Gastrocnemius medialis (tissue), 4 donors: ENCODE results near the gene PLK5. TPM values are rescaled to one million over a fixed set of nuclear protein-coding genes. Genes with fewer than 3 reads are reported as not detected.

Experiments
- ATAC-seq, 2 donors: fragments of 150-250 bp; one replicate each; pipeline ENCODE4 v1.9.1; 2016
- DNase-seq, 2 donors: peaks; one replicate each; pipeline ENCODE4 v3.0.0-alpha.2; 2019
- H3K27ac ChIP-seq, 4 donors: fragments of 200-600 bp; sonication (generic); 1 replicate in 1 of 4; 2 replicates in 3 of 4; pipeline ENCODE4 v1.5.1; 2016 to 2018; ENCODE audit warnings: mild to moderate bottlenecking in 2 of 4, moderate library complexity in 1 of 4
- H3K27me3 ChIP-seq, 3 donors: fragments of 200-600 bp; sonication (generic) in 2 of 3; 1 replicate in 1 of 3; 2 replicates in 2 of 3; pipeline versions ENCODE4 v1.5.1 to v1.6.0; 2016 to 2019; ENCODE audit warnings: mild to moderate bottlenecking in 1 of 3, moderate library complexity in 1 of 3
- H3K36me3 ChIP-seq, 2 donors: fragments of 200-600 bp; sonication (generic) in 1 of 2; one replicate each; pipeline ENCODE4 v1.5.1; 2017 to 2018
- H3K4me1 ChIP-seq, 2 donors: fragments of 200-600 bp; sonication (generic) in 1 of 2; one replicate each; pipeline ENCODE4 v1.5.1; 2016 to 2017; ENCODE audit warnings: mild to moderate bottlenecking in 2 of 2
- H3K4me3 ChIP-seq, 4 donors: fragments of 200-600 bp; sonication (generic) in 3 of 4; 1 replicate in 1 of 4; 2 replicates in 3 of 4; pipeline ENCODE4 v1.5.1; 2016 to 2019; ENCODE audit warnings: mild to moderate bottlenecking in 2 of 4
- H3K9me3 ChIP-seq, 3 donors: fragments of 200-600 bp; sonication (generic) in 2 of 3; 1 replicate in 1 of 3; 2 replicates in 2 of 3; pipeline ENCODE4 v1.5.1; 2016 to 2019
- CTCF ChIP-seq, 5 experiments: fragments of 450-650 bp in 3 of 5; fragments of 200-600 bp in 2 of 5; sonication (generic) in 2 of 5; IDR thresholded peaks in 4 of 5; conservative IDR thresholded peaks in 1 of 5; 1 replicate in 4 of 5; 2 replicates in 1 of 5; pipeline ENCODE4 v1.5.1; 2016 to 2019; ENCODE audit warnings: antibody characterized with exemption in 5 of 5, mild to moderate bottlenecking in 3 of 5, moderate library complexity in 3 of 5
- POLR2A ChIP-seq, 2 donors: fragments of 450-650 bp; IDR thresholded peaks; one replicate each; pipeline ENCODE4 v1.6.1; 2017; ENCODE audit warnings: antibody characterized with exemption in 2 of 2, mild to moderate bottlenecking in 2 of 2, moderate library complexity in 2 of 2
- in situ Hi-C, 4 donors: fragments of 200-750 bp; cut with MboI; loops; one replicate each; pipeline versions ENCODE4 v1.15.0 to v1.8.0; 2017; ENCODE audit warnings: low sequenced_read_pairs in 4 of 4
- intact Hi-C: fragments of 100-400 bp; cut with DNase I; formaldehyde crosslinking; loops from one replicate; pipeline ENCODE4 v1.15.1; 2023; ENCODE audit warnings: low total_unique reads
- total RNA-seq, 4 donors: library from RNA; depleted of rRNA; stranded (reverse); fragments of >200 nt; gene quantifications; one replicate each; pipeline versions ENCODE4 v1.1.0 to v1.2.3, GENCODE V29; 2016

The PLK5 gene
- total RNA-seq, 4 donors from 2014 or later, result not detected

GRCh38 chr19:1540365-1540925 is 16.6 kb downstream of the PLK5 start:
- intact Hi-C loops (no loop called here), in situ Hi-C loops (loop anchor here (5.0 to 25.0 kb wide), 5 partner anchors 132 to 224 kb away; partner anchors contain the start of gene ONECUT3 (in 1 of the 4))
- no peak for TF ChIP-seq CTCF (IDR thresholded peaks at IDR 0.05 in 4 of 5, conservative IDR thresholded peaks at IDR 0.05 in 1 of 5)
- no peak for TF ChIP-seq POLR2A (IDR thresholded peaks at IDR 0.05)
- no peak overlapping the region for H3K4me3 ChIP-seq
- no peaks in the 10 kb centered on the region for H3K4me1 ChIP-seq
- H3K36me3 ChIP-seq, result no peaks in the 10 kb centered on the region
- peaks cover 0 to 36% (median 26%) of the 10 kb centered on the region in 3 donors for H3K27me3 ChIP-seq
- peak overlapping the region in 1 of 4 donors; percentile 22 for H3K27ac ChIP-seq
- no peaks in the 10 kb centered on the region for H3K9me3 ChIP-seq
- DNase-seq (no peak), ATAC-seq (no peak)

DNA sequence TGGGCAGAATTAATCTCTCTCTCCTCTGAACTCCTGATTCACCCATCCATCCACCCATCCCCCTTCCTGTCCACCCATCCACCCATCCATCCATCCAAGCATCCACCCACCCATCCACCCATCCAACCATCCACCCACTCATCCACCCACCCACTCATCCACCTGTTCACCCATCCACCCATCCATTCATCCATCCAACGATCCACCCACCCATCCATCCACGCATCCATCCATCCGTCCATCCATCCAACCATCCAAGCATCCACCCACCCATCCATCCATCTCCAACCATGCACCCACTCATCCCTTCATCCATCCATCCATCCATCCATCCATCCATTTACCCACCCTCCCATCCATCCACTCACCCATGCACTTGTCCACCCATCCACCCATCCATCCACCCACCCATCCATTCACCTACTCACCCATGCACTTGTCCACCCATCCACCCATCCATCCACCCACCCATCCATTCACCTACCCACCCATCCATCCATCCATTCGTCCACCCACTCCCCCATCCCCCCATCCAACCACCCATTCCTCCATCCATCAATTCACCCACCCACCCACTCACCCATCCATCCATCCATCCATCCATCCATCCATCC is 25.6 kb downstream of the PLK5 start:
- Histone ChIP-seq H3K4me1 (no peaks in the 10 kb centered on the region), H3K9me3 (no peaks in the 10 kb centered on the region), H3K4me3 (no peak overlapping the region), H3K27me3 (peaks cover 0 to 8% (median 8%) of the 10 kb centered on the region in 3 donors), H3K27ac (no peak overlapping the region), H3K36me3 (no peaks in the 10 kb centered on the region)
- no peak for TF ChIP-seq CTCF (IDR thresholded peaks at IDR 0.05 in 4 of 5, conservative IDR thresholded peaks at IDR 0.05 in 1 of 5)
- TF ChIP-seq POLR2A (IDR thresholded peaks at IDR 0.05), result no peak
- in situ Hi-C loops, result loop anchor here (5.0 to 25.0 kb wide), 5 partner anchors 123 to 215 kb away; partner anchors contain the start of gene ONECUT3 (in 1 of the 4)
- DNase-seq, result no peak
- intact Hi-C loops, result no loop called here
- ATAC-seq, result no peak

- no peaks in the 10 kb centered on the region for H3K27me3 ChIP-seq
- no peak overlapping the region for H3K27ac ChIP-seq
- ATAC-seq, result no peak
- H3K4me3 ChIP-seq, result no peak overlapping the region
- intact Hi-C loops (no loop called here), in situ Hi-C loops (no loop called here)
- H3K9me3 ChIP-seq, result no peaks in the 10 kb centered on the region
- H3K36me3 ChIP-seq, result no peaks in the 10 kb centered on the region
- no peak for DNase-seq
- no peaks in the 10 kb centered on the region for H3K4me1 ChIP-seq
- TF ChIP-seq CTCF (IDR thresholded peaks at IDR 0.05 in 4 of 5, conservative IDR thresholded peaks at IDR 0.05 in 1 of 5) (no peak), POLR2A (IDR thresholded peaks at IDR 0.05) (no peak)
Measured at GRCh38 chr19:1551068-1552040, 27.5 kb downstream of the PLK5 start.

DNA sequence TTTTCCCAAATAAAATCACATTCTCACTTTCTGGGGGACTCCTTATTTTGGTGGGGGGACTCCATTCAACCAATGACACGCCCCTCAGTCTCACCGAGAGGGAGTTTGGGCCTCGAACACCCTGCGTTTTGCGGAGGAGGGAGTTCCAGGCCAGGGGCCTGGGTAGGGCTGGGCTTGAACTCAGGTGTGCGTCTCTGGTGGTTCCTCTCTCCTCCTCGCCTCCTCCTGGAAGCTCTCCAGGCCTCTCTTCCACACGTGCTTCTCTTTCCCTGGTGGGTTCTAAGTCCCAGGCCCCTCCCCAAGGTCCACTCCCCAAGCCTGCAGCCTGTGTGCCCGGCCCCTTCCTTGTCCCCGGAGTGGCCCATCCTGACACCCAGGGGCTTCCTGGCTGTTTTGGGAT is 29.5 kb downstream of the PLK5 start:
- no peaks in the 10 kb centered on the region for H3K4me1 ChIP-seq
- H3K9me3 ChIP-seq, result no peaks in the 10 kb centered on the region
- no peak for ATAC-seq
- intact Hi-C loops, result no loop called here
- H3K4me3 ChIP-seq, result no peak overlapping the region
- no peak overlapping the region for H3K27ac ChIP-seq
- in situ Hi-C loops, result no loop called here
- no peaks in the 10 kb centered on the region for H3K36me3 ChIP-seq
- H3K27me3 ChIP-seq, result no peaks in the 10 kb centered on the region
- TF ChIP-seq POLR2A (IDR thresholded peaks at IDR 0.05), result no peak
- TF ChIP-seq CTCF (IDR thresholded peaks at IDR 0.05 in 4 of 5, conservative IDR thresholded peaks at IDR 0.05 in 1 of 5), result no peak
- DNase-seq, result no peak
